NCI-H526 treated with DMSO at 0.1 percent for 48 hours (cell line): ENCODE results near the gene CARD10.

Source experiments
- DNase-seq: peaks from one replicate; lab custom pipeline; 2025; lab: John Stamatoyannopoulos, UW

CARD10 gene

GRCh38 chr22:37525746-37526350, 6.6 kb upstream of the CARD10 start:
- DNase-seq: no peak

GRCh38 chr22:37525073-37525745, 6.0 kb upstream of the CARD10 start:
- no peak for DNase-seq

GRCh38 chr22:37522482-37522881, 3.3 kb upstream of the CARD10 start:
- no peak for DNase-seq

- no peak for DNase-seq
Measured at GRCh38 chr22:37521236-37521739, 2.1 kb upstream of the CARD10 start.

- DNase-seq: no peak
Measured at GRCh38 chr22:37520776-37521191, 1.6 kb upstream of the CARD10 start.

- DNase-seq: no peak
Measured at GRCh38 chr22:37518509-37519267, 527 bp downstream of the CARD10 start.

- no peak for DNase-seq
Measured at GRCh38 chr22:37517826-37518450, 1.3 kb downstream of the CARD10 start.

- no peak for DNase-seq
Measured at GRCh38 chr22:37516456-37516855, 2.8 kb downstream of the CARD10 start.

- DNase-seq: no peak
Measured at GRCh38 chr22:37515901-37516300, 3.3 kb downstream of the CARD10 start.

GRCh38 chr22:37514526-37515051, 4.6 kb downstream of the CARD10 start:
- DNase-seq: no peak

- no peak for DNase-seq
Measured at GRCh38 chr22:37511395-37512104, 7.7 kb downstream of the CARD10 start.

- DNase-seq: no peak
Measured at GRCh38 chr22:37510091-37510490, 9.1 kb downstream of the CARD10 start.

- no peak for DNase-seq
Measured at GRCh38 chr22:37509059-37509860, 10.0 kb downstream of the CARD10 start.

GRCh38 chr22:37508431-37508992, 10.7 kb downstream of the CARD10 start:
- no peak for DNase-seq

- no peak for DNase-seq
Measured at GRCh38 chr22:37507731-37508130, 11.5 kb downstream of the CARD10 start.

- no peak for DNase-seq
Measured at GRCh38 chr22:37505989-37506388, 13.2 kb downstream of the CARD10 start.

GRCh38 chr22:37505565-37505964, 13.7 kb downstream of the CARD10 start:
- no peak for DNase-seq

- no peak for DNase-seq
Measured at GRCh38 chr22:37504964-37505363, 14.3 kb downstream of the CARD10 start.

- DNase-seq: no peak
Measured at GRCh38 chr22:37503850-37504249, 15.4 kb downstream of the CARD10 start.

- no peak for DNase-seq
Measured at GRCh38 chr22:37503183-37503683, 16.0 kb downstream of the CARD10 start.
